GM23338 (cell line): ENCODE data around the gene SLC30A10. TPM values are rescaled to one million over a fixed set of nuclear protein-coding genes. Genes with fewer than 3 reads are reported as not detected.

Source experiments
- ATAC-seq: fragments of 200-7000 bp; cut with Tn5 transposase; 3 replicates; pipeline ENCODE4 v1.9.1; 2020
- DNase-seq: peaks from one replicate; pipeline ENCODE4 v3.0.0-alpha.2; 2015; ENCODE audit warnings: low spot score
- H2AFZ ChIP-seq: fragments of 200-600 bp; sonication (generic); 2 replicates; pipeline ENCODE4 v1.8.0; 2016; ENCODE audit warnings: antibody characterized with exemption, mild to moderate bottlenecking, moderate library complexity
- H3F3A ChIP-seq: fragments of 200-600 bp; sonication (generic); replicated peaks from 2 replicates; pipeline ENCODE4 v1.8.0; 2017; ENCODE audit warnings: antibody characterized with exemption, mixed run types, low read depth
- H3K27ac ChIP-seq: fragments of 200-600 bp; sonication (generic); 2 replicates; pipeline ENCODE4 v1.6.1; 2016; ENCODE audit warnings: low read depth
- H3K27me3 ChIP-seq: fragments of 200-600 bp; sonication (generic); 2 replicates; pipeline ENCODE4 v1.8.0; 2016; ENCODE audit warnings: mild to moderate bottlenecking, mixed run types, moderate library complexity; ENCODE audit not compliant: insufficient read depth
- H3K36me3 ChIP-seq: fragments of 200-600 bp; sonication (generic); 2 replicates; pipeline ENCODE4 v1.8.0; 2016; ENCODE audit warnings: mild to moderate bottlenecking; ENCODE audit not compliant: insufficient read depth
- H3K4me1 ChIP-seq: fragments of 200-600 bp; sonication (generic); 2 replicates; pipeline ENCODE4 v1.8.0; 2016; ENCODE audit warnings: mild to moderate bottlenecking, moderate library complexity; ENCODE audit not compliant: insufficient read depth
- H3K4me2 ChIP-seq: fragments of 200-600 bp; sonication (generic); 2 replicates; pipeline ENCODE4 v1.7.1; 2017; ENCODE audit warnings: mixed run types
- H3K4me3 ChIP-seq: fragments of 200-600 bp; sonication (generic); 2 replicates; pipeline ENCODE4 v1.6.1; 2016; ENCODE audit warnings: mixed run types
- H3K79me2 ChIP-seq: fragments of 200-600 bp; sonication (generic); replicated peaks from 2 replicates; pipeline ENCODE4 v1.8.0; 2017; ENCODE audit warnings: mild to moderate bottlenecking; ENCODE audit not compliant: insufficient read depth
- H3K9me2 ChIP-seq: fragments of 200-600 bp; sonication (generic); 2 replicates; pipeline ENCODE4 v1.8.0; 2017; ENCODE audit not compliant: insufficient read depth
- H4K20me1 ChIP-seq: fragments of 200-600 bp; sonication (generic); replicated peaks from 2 replicates; pipeline ENCODE4 v1.8.0; 2017; ENCODE audit warnings: mild to moderate bottlenecking; ENCODE audit not compliant: insufficient read depth
- H3K27ac Mint-ChIP-seq: 2 replicates; pipeline ENCODE4 v1.8.0; 2020; ENCODE audit warnings: inconsistent platforms, mild to moderate bottlenecking, moderate library complexity, mixed read lengths
- H3K27me3 Mint-ChIP-seq: 3 replicates; pipeline ENCODE4 v1.8.0; 2022; ENCODE audit warnings: low read depth, mild to moderate bottlenecking, moderate library complexity, mixed read lengths, inconsistent platforms; ENCODE audit not compliant: insufficient read depth, poor library complexity
- H3K36me3 Mint-ChIP-seq: 3 replicates; pipeline ENCODE4 v1.8.0; 2021; ENCODE audit warnings: low read depth, mild to moderate bottlenecking, inconsistent platforms, moderate library complexity, mixed read lengths
- H3K4me1 Mint-ChIP-seq: 3 replicates; pipeline ENCODE4 v1.8.0; 2020; ENCODE audit warnings: mild to moderate bottlenecking, inconsistent platforms, mixed read lengths
- H3K4me3 Mint-ChIP-seq: 3 replicates; pipeline ENCODE4 v1.8.0; 2021; ENCODE audit warnings: moderate library complexity, mild to moderate bottlenecking, inconsistent platforms, mixed read lengths
- H3K9me3 Mint-ChIP-seq: 3 replicates; pipeline ENCODE4 v1.8.0; 2020; ENCODE audit warnings: moderate library complexity, mild to moderate bottlenecking, inconsistent platforms, mixed read lengths
- CREB1 ChIP-seq: fragments of 250-450 bp; sonication (Bioruptor Pico); IDR thresholded peaks from 2 replicates; pipeline ENCODE4 v1.5.0; 2020; ENCODE audit warnings: low read depth, mild to moderate bottlenecking, moderate library complexity
- ETS1 ChIP-seq: IDR thresholded peaks from 2 replicates; pipeline ENCODE4 v1.6.1; 2016; ENCODE audit warnings: antibody characterized with exemption
- EZH2 ChIP-seq: fragments of 200-600 bp; sonication (generic); IDR thresholded peaks from one replicate; pipeline ENCODE4 v1.8.0; 2017; ENCODE audit warnings: antibody characterized with exemption, mild to moderate bottlenecking, low read depth; ENCODE audit not compliant: unreplicated experiment
- EZH2phosphoT487 ChIP-seq: fragments of 200-600 bp; sonication (generic); IDR thresholded peaks from one replicate; pipeline ENCODE4 v1.8.1; 2018; ENCODE audit warnings: antibody characterized with exemption; ENCODE audit not compliant: unreplicated experiment
- JUNB ChIP-seq: IDR thresholded peaks from one replicate; pipeline ENCODE4 v1.6.1; 2016; ENCODE audit warnings: antibody characterized with exemption; ENCODE audit not compliant: unreplicated experiment
- NANOG ChIP-seq: IDR thresholded peaks from 2 replicates; pipeline ENCODE4 v1.6.1; 2016; ENCODE audit warnings: antibody characterized with exemption, borderline replicate concordance
- POLR2AphosphoS5 ChIP-seq: IDR thresholded peaks from 2 replicates; pipeline ENCODE4 v1.6.1; 2016; ENCODE audit warnings: antibody characterized with exemption, low read depth
- STAT1 ChIP-seq: IDR thresholded peaks from one replicate; pipeline ENCODE4 v1.6.1; 2016; ENCODE audit warnings: antibody characterized with exemption; ENCODE audit not compliant: unreplicated experiment
- ZNF114 ChIP-seq: fragments of 250-450 bp; sonication (Bioruptor Pico); IDR thresholded peaks from 2 replicates; pipeline ENCODE4 v1.5.0; 2020; ENCODE audit warnings: mild to moderate bottlenecking, moderate library complexity
- ZNF331 ChIP-seq: fragments of 250-450 bp; sonication (Bioruptor Pico); IDR thresholded peaks from 2 replicates; pipeline ENCODE4 v1.5.0; 2020; ENCODE audit warnings: low read depth, mild to moderate bottlenecking, moderate library complexity
- ZNF462 ChIP-seq: fragments of 250-450 bp; sonication (Bioruptor Pico); IDR thresholded peaks from 2 replicates; pipeline ENCODE4 v1.5.0; 2020; ENCODE audit warnings: mild to moderate bottlenecking, moderate library complexity
- polyA plus RNA-seq: library from polyadenylated mRNA; unstranded; fragments of >200 nt; fragmentation: Nextera tagmentation; extraction: Ambion mirVana; gene quantifications from 2 replicates; pipeline ENCODE4 v1.2.1, GENCODE V29; 2016
- total RNA-seq: library from RNA; depleted of rRNA; stranded (reverse); fragments of >200 nt; shearing (Covaris generic); gene quantifications from 2 replicates; pipeline ENCODE4 v1.2.3, GENCODE V29; 2014
- TF ChIP-seq, protein P1 (sequence below): IDR thresholded peaks from one replicate; pipeline ENCODE4 v1.6.1; 2018; ENCODE audit warnings: antibody characterized with exemption; ENCODE audit not compliant: unreplicated experiment
- TF ChIP-seq, protein P2 (sequence below), 2 experiments: fragments of 200-600 bp in 1 of 2; sonication (generic) in 1 of 2; conservative IDR thresholded peaks; 2 replicates each; pipeline versions ENCODE4 v1.5.1 to v1.6.1; 2016 to 2017; ENCODE audit warnings: antibody characterized with exemption in 2 of 2, low read depth in 2 of 2, mild to moderate bottlenecking in 2 of 2, moderate library complexity in 1 of 2

The SLC30A10 gene
- total and polyA plus RNA-seq, 2 experiments from 2014 or later: 0.47 to 1.1 TPM

- Histone ChIP-seq H3K4me3 (no peak overlapping the region), H3K27me3 (no peaks in the 10 kb centered on the region), H4K20me1 (no peaks in the 10 kb centered on the region), H3K4me2 (no peak overlapping the region), H3F3A (no peaks in the 10 kb centered on the region), H3K36me3 (no peaks in the 10 kb centered on the region), H3K9me2 (peaks cover 7% of the 10 kb centered on the region), H2AFZ (no peak overlapping the region), H3K27ac (no peak overlapping the region), H3K4me1 (no peaks in the 10 kb centered on the region; the same call in 1 of the 2 replicates), H3K79me2 (no peaks in the 10 kb centered on the region)
- no peak overlapping the region for H3K27ac Mint-ChIP-seq
- peaks cover 9% of the 10 kb centered on the region; the same call in 2 of the 3 replicates for H3K36me3 Mint-ChIP-seq
- H3K9me3 Mint-ChIP-seq: no peaks in the 10 kb centered on the region
- no peak overlapping the region for H3K4me3 Mint-ChIP-seq
- TF ChIP-seq, protein P1, sequence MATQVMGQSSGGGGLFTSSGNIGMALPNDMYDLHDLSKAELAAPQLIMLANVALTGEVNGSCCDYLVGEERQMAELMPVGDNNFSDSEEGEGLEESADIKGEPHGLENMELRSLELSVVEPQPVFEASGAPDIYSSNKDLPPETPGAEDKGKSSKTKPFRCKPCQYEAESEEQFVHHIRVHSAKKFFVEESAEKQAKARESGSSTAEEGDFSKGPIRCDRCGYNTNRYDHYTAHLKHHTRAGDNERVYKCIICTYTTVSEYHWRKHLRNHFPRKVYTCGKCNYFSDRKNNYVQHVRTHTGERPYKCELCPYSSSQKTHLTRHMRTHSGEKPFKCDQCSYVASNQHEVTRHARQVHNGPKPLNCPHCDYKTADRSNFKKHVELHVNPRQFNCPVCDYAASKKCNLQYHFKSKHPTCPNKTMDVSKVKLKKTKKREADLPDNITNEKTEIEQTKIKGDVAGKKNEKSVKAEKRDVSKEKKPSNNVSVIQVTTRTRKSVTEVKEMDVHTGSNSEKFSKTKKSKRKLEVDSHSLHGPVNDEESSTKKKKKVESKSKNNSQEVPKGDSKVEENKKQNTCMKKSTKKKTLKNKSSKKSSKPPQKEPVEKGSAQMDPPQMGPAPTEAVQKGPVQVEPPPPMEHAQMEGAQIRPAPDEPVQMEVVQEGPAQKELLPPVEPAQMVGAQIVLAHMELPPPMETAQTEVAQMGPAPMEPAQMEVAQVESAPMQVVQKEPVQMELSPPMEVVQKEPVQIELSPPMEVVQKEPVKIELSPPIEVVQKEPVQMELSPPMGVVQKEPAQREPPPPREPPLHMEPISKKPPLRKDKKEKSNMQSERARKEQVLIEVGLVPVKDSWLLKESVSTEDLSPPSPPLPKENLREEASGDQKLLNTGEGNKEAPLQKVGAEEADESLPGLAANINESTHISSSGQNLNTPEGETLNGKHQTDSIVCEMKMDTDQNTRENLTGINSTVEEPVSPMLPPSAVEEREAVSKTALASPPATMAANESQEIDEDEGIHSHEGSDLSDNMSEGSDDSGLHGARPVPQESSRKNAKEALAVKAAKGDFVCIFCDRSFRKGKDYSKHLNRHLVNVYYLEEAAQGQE: no peak
- TF ChIP-seq EZH2phosphoT487 (no peak), CREB1 (CRISPR knock-in tag) (no peak), ZNF114 (CRISPR knock-in tag) (no peak), POLR2AphosphoS5 (no peak), ETS1 (no peak), ZNF462 (CRISPR knock-in tag) (no peak), STAT1 (no peak), NANOG (no peak), EZH2 (no peak), JUNB (no peak), ZNF331 (CRISPR knock-in tag) (no peak)
- TF ChIP-seq, protein P2, sequence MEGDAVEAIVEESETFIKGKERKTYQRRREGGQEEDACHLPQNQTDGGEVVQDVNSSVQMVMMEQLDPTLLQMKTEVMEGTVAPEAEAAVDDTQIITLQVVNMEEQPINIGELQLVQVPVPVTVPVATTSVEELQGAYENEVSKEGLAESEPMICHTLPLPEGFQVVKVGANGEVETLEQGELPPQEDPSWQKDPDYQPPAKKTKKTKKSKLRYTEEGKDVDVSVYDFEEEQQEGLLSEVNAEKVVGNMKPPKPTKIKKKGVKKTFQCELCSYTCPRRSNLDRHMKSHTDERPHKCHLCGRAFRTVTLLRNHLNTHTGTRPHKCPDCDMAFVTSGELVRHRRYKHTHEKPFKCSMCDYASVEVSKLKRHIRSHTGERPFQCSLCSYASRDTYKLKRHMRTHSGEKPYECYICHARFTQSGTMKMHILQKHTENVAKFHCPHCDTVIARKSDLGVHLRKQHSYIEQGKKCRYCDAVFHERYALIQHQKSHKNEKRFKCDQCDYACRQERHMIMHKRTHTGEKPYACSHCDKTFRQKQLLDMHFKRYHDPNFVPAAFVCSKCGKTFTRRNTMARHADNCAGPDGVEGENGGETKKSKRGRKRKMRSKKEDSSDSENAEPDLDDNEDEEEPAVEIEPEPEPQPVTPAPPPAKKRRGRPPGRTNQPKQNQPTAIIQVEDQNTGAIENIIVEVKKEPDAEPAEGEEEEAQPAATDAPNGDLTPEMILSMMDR (conservative IDR thresholded peaks at IDR 0.05; ENCODE audit: low read depth in 2 of 2): no peak
- ATAC-seq (no peak), DNase-seq (no peak)
- H3K27me3 Mint-ChIP-seq: peaks cover 1% of the 10 kb centered on the region
- H3K4me1 Mint-ChIP-seq: peaks cover 3% of the 10 kb centered on the region; the same call in 1 of the 3 replicates
Observed at GRCh38 chr1:219963432-219963831, 35.1 kb upstream of the SLC30A10 start.
